ENCODE data around the gene GMCL1.
A peak's percentile ranks its signal among the peaks of the same experiment; 100 is the strongest.

The GMCL1 gene

DNA sequence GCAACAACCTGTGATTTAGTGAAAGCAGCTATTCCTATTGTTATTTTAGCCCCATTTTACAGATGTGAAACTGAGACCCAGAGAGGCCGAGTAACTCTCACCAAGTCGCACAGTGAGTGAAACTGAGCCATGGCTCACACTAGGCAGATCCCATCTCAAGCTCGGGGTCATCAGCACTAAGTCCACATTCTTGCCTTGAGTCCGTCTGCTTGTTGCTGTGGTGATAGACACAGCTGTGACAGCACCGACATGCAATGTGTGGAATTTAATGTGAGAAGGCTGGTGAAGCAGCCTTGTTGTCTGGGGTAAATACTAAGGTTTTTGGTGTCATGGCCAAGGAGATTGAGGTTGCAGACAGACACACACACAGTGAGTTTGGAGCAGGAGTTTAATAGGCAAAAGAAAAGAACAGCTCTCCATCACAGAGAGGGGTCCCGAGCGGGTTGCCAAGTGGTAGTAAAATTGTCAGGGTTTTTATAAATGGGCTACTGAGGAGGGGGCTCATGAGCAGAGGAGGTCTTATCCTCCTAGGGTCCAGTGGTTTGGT lies 40.2 kb upstream of the GMCL1 start:
- TF ChIP-seq CTCF (IDR thresholded peaks at IDR 0.05; ENCODE audit: low read depth, low read length, missing control alignments), result no peak
- DNase-seq (ENCODE audit: low read depth), result peak; percentile 65
- H3K4me3 ChIP-seq (ENCODE audit: low read depth, low read length), result no peak overlapping the region; the same call in 1 of the 2 replicates

DNA sequence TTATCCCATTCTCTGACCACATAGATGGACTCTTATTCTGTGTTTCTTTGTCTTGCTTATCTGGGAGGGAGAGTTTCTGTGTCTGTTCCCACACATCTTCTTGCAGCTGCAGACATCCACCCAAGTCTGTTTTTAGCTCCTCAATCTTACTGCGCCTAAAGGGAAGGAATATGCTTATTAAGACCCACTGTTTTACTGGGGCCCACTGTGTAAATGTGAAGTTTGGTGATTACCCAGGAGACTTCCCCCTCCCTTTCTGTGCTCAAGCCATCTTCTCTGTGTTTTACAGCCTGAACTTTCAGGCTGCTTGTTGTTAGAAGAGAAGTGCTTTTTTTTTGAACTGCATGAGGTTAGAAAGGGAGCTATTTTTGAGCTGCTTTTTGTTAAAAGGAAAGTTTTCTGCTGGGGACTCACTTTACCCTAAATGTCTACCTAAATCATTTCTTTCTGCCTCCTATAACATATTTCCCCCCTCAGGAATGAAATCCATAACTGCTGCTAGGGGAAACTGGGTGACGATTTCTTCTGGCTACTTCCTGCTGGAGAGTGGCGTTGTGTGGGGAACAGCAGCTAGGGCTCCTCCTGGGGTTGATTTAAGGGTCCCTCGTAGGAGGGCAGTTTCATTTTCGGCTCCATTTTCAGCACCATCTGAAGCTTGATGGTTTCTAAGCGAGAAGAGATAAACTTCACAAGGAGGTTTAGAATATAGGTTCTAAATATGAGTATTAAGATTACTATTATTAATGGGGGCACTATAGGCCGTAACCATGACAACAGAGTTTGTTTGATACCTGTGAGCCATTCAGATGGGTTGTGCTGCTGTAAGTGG lies 39.5 kb upstream of the GMCL1 start:
- peak overlapping the region; percentile 17; the same call in 1 of the 2 replicates for H3K4me3 ChIP-seq (ENCODE audit: low read depth, low read length)
- DNase-seq (ENCODE audit: low read depth), result peak; percentile 52
- no peak for TF ChIP-seq CTCF (IDR thresholded peaks at IDR 0.05; ENCODE audit: low read depth, low read length, missing control alignments)

GRCh38 chr2:69790601-69790959 lies 38.9 kb upstream of the GMCL1 start:
- no peak for TF ChIP-seq CTCF (IDR thresholded peaks at IDR 0.05; ENCODE audit: low read depth, low read length, missing control alignments)
- H3K4me3 ChIP-seq (ENCODE audit: low read depth, low read length), result no peak overlapping the region; the same call in 1 of the 2 replicates
- no peak for DNase-seq (ENCODE audit: low read depth)

GRCh38 chr2:69791045-69791444 lies 38.4 kb upstream of the GMCL1 start:
- TF ChIP-seq CTCF (IDR thresholded peaks at IDR 0.05; ENCODE audit: low read depth, low read length, missing control alignments), result no peak
- no peak overlapping the region for H3K4me3 ChIP-seq (ENCODE audit: low read depth, low read length)

GRCh38 chr2:69796174-69796573 lies 33.3 kb upstream of the GMCL1 start:
- DNase-seq (ENCODE audit: low read depth), result no peak
- H3K4me3 ChIP-seq (ENCODE audit: low read depth, low read length), result no peak overlapping the region
- TF ChIP-seq CTCF (IDR thresholded peaks at IDR 0.05; ENCODE audit: low read depth, low read length, missing control alignments), result no peak

More at GRCh38 chr2:69791045-69791444, 38.4 kb upstream of the GMCL1 start:
- no peak for DNase-seq (ENCODE audit: low read depth)

- H3K4me3 ChIP-seq (ENCODE audit: low read depth, low read length), result no peak overlapping the region
- no peak for TF ChIP-seq CTCF (IDR thresholded peaks at IDR 0.05; ENCODE audit: low read depth, low read length, missing control alignments)
- no peak for DNase-seq (ENCODE audit: low read depth)
Measured at GRCh38 chr2:69797235-69797634, 32.2 kb upstream of the GMCL1 start.

All from GM12864 (cell line).